Activated CD4-positive, CD25-positive, alpha-beta regulatory T cell treated with anti-CD3 and anti-CD28 coated beads, Interleukin-2, amount 50 U/mL, for 72 hours (primary cell): ENCODE data around the gene GUF1.

Source experiments
- DNase-seq: peaks from one replicate; pipeline ENCODE4 v3.0.0; 2021

GUF1 gene, protein sequence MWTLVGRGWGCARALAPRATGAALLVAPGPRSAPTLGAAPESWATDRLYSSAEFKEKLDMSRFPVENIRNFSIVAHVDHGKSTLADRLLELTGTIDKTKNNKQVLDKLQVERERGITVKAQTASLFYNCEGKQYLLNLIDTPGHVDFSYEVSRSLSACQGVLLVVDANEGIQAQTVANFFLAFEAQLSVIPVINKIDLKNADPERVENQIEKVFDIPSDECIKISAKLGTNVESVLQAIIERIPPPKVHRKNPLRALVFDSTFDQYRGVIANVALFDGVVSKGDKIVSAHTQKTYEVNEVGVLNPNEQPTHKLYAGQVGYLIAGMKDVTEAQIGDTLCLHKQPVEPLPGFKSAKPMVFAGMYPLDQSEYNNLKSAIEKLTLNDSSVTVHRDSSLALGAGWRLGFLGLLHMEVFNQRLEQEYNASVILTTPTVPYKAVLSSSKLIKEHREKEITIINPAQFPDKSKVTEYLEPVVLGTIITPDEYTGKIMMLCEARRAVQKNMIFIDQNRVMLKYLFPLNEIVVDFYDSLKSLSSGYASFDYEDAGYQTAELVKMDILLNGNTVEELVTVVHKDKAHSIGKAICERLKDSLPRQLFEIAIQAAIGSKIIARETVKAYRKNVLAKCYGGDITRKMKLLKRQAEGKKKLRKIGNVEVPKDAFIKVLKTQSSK

DNA sequence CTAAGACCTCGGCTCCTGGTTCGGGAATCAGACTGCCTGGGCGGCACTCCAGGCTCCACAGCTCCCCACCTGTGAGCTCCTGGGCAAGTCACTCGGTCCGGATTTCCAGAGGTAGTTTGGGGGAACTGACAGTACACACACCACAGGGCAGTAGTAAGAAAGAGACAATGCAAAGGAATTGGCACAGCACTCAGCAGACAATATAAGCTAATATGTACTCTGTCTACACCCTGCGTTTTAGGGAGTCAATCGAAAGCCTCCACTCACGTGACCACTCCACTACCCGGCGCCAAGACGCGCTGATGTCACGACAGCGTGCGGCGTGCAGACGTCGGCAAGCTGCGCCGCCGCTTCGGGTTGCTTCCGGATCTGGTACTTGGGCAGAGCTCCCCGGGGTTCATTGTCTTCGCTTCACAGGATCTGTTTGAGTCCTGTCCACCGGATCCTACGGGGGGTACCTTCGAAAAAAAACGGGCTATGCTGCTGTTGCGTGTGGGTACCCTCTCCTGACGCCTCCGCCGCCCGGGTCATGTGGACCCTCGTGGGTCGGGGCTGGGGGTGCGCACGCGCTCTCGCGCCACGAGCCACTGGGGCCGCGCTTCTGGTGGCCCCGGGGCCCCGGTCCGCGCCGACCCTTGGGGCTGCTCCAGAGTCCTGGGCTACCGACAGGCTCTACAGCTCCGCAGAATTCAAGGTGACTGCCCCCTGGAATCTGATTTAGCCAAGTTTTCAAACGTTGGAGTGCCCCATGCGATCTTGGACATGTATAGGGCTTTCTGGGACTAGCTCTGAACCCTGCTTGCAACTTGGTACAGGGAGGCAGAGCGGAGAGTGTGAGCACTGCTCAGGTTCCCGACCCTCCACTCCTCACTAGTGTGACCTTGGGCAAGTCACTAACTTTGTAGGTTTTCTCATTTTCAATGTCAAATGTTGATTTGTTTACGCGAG is at the start of gene GUF1:
Gene GUF1, plus strand, starts transcription at position 327 of the 948 bp plus-strand sequence. Its CDS starts 203 bp downstream, at position 530.
- DNase-seq, result peak; percentile 87

DNA sequence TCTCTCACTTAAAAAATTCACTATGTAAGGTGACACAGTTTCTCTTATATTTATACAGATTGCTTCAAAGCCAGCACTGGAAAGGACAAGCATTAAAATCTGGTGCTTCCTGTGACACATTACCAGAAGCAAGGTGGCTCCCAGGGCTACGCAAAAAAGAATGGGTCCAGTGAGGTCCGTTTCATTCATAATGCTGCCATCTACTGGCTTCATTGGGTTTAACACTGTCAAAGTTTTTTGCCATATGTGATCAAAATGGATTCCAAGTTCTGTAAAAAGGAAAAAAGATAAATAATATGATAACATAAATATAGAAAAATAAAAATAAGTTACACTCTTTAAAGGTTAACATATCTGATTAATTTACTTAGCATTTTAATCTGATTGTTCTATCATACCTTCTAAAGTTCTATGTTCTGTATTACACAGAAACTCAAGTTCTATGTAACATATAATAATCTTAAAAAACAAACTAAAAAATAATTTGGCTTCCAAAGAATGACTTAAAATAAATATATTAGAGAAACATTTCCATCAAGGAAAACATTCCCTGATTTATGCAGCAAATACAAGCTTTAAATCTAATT is 48.8 kb upstream of the GUF1 start:
- no peak for DNase-seq

DNA sequence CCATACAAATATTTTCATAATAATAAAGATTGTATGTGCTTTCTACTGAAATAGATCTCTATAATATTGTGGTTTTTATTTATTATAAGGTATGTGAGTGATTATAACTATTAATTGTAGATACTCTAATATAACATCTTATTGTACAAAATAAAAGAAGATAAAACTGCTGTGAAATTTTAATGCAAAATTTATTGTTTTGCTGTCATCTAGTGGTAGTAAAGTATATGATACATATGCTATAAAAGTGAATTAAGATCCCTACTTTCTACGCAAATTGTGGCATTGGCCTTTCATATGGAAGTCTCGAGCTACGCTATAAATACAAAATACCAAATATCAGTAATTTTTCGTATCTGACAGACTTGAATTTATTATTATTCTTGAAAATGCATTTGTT is 46.1 kb upstream of the GUF1 start:
- DNase-seq, result no peak

DNA sequence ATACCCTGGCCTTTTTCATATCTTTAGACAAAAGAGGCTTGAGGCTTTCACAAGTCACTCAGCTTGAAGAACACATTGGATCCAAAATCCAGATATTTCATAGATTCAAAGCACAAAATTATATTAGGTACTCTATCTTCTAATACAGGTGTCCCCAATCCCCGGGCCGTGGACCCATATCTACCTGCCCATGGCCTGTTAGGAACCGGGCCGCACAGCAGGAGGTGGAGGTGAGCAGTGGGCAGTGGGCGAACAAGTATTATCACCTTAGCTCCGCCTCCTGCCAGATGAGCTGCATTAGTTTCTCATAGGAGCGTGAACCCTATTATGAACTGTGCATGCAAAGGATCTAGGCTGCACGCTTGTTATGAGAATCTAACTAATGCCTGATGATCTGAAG is 45.5 kb upstream of the GUF1 start:
- DNase-seq, result no peak

DNA sequence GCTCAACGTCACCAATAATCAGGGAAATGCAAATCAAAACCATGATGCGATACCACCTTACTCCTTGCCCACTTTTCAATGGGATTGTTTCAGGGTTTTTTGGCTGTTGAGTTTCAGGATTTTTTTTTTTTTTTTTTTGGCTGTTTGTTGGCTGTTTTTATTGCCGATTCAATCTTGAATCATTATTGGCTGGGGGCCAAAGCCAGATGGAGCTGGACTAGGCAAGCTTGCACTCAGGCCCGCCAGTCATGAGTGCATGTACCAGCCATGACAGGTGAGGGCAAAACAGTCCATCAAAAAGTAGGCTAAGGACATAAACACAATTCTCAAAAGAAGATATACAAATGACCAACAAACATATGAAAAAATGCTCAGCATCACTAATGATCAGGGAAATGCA is 40.1 kb upstream of the GUF1 start:
- DNase-seq, result no peak

DNA sequence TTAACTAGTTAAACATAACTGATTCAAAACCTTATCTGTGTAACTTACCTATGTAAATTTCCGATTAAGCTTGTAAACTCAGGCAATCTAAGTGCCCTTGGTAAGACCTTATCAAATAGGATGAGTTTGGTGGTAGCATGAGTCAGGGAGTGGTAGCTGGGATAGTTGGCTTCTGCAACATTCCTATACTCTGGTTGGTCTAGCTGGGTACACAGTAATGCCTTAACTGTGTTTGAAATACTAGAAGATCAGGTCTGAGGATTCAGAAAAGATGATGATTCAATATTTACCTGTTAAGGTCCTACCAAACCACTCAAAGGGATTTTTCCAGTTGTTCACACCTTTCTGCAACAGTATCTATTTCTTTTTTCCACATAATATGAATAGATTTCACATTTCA is 32.1 kb upstream of the GUF1 start:
- no peak for DNase-seq

DNA sequence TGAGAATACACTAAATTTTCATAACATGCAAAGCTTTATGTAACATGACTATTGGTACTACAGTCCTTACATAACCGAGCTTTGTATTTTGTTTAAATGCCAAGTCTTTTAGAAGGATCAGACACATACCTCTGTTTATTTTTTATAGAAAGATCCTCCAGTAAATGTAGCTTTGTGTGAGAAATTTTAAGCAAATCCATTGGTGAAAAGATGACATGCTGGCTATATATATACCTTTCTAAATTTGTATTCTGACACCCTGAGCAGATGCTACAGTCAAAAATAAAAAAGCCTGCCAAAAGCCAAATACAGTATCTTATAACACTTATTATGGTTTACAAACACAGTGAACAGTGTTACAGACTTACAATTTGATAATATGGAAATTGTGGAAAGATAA is 26.8 kb upstream of the GUF1 start, which contains the start of gene YIPF7:
Gene YIPF7, minus strand, starts transcription at position 201 of the 400 bp plus-strand sequence. CDS start 1,525 bp downstream, outside the sequence.
- no peak for DNase-seq

DNA sequence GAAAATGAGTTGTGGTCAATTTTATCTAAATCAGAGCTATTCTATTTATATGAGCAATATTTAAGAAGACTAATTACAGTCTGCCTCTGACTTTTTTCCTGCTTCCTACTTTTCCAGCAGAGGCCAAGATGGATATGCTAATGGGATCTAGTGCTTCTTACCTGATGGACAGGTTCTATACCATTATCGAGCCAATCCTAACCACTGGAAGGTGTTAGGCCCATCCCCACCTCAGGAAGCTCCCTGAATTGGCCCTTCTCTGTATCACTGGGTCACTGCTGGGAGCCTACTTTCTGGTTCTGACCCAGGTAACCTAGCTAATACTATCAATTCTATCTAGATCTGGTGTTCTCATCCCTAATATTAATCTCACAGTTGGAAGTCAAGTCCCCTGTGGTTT is 26.2 kb upstream of the GUF1 start:
- DNase-seq, result no peak

DNA sequence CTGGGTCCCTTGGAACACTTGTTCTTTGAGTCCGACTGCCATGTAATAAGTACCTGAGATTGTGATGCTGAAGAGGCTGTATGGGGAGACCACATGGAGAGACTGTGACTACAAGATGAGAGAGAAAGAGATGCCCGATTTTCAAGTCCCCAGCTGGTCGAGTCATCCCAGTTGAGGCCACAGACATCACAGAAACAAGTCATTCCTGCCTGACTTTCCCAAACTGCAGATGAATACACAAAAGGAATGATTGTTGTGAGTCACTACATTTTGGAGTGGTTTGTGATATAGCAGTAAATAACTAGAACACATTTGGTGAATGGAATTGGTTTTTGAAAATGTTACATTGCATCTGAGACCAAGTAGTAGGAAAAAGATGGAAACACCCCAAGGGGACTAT is 17.8 kb upstream of the GUF1 start:
- no peak for DNase-seq

DNA sequence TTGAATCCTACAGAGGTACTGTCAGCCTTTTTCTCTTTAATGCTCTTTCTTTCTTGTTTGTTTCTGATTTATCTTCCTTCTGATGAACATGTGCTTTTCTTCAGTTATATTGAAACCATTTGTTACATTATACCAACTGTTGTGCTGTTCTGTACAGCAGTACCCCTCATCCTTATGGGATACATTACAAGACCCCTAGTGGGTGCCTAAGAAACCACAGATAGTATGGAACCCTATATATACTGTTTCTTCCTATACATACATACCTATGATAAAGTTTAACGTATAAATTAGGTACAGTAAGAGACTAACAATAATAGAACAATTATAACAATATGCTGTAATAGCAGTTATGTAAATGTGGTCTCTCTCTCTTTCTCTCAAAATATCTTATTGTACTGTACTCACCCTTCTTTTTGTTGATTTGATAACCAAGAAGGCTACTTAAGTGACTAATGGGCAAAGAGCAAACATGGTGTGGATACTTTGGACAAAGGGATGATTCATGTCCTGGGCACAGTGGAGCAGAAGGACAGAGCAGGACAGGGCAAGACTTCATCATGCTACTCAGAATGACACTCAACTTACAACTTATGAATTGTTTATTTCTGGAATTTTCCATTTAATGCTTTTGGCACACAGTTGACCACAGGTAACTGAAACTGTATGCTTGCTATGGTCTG is 16.1 kb upstream of the GUF1 start:
- no peak for DNase-seq

DNA sequence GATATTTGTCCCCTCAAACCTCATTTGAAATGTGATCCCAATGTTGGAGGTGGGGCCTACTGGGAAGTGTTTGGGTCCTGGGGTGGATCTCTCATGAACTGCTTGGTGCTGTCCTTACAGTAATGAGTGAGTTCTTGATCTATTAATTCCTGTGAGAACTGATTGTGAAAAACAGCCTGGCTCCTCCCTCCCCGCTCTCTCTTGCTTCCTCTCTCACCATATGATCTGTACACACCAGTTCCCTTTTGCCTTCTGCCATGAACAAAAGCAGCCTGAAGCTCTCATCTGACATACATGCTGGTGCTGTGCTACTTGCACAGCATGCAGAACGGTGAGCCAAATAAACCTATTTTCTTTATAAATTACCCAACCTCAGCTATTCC is 15.6 kb upstream of the GUF1 start:
- no peak for DNase-seq

DNA sequence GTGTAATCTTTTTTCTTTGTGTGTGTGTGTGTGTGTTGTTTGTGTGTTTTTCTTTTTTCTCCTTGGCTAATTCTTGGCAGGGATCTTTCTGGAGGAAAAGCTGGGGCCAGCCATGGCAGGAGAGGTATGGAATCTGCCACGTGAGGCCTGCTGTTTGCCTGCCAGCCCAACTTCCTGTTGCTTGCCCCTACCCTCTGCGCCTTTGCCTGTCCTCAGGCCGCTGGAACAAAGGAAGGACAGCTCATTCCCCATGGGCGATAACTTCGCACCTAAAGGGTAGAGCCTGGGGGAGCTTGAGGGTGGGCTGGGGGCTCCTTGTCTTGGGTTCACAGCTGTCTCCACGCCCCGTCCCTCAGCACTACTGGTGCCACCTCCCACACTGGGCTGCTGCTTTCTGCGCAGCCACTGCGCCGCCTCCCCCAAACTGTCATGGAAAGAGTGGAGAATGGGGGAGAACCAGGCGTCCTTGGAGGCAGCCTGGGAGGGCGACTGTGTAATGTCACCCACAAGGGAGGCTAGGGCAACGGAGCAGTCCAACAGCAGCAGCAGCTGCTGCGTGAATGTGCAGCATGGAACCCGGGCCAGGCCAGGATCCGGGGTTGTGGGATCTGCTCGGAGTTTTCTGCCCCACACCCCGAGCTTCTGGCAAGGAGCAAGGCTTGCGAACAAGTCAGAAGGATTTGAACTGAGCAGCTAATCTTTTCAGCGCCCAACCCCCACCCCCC is 14.5 kb upstream of the GUF1 start:
- no peak for DNase-seq

DNA sequence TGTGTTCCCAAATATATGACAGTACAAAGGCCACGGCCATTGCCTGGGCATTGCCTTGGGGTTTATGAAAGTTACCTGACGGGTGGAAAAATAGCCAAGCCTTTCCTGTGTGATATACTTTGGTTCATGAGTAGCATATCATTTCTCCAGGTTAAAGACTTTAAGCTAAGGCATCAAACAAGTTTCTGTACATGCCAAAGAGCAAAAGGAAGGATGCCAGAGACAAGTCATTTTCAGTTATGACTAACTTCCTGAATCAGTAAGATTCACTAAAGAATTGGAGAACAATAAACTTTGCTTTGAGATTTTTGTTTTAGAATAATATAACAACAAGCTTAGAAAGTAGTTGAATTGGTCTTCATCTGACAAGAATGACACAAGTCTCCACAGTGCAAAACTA is 9.7 kb upstream of the GUF1 start:
- no peak for DNase-seq

DNA sequence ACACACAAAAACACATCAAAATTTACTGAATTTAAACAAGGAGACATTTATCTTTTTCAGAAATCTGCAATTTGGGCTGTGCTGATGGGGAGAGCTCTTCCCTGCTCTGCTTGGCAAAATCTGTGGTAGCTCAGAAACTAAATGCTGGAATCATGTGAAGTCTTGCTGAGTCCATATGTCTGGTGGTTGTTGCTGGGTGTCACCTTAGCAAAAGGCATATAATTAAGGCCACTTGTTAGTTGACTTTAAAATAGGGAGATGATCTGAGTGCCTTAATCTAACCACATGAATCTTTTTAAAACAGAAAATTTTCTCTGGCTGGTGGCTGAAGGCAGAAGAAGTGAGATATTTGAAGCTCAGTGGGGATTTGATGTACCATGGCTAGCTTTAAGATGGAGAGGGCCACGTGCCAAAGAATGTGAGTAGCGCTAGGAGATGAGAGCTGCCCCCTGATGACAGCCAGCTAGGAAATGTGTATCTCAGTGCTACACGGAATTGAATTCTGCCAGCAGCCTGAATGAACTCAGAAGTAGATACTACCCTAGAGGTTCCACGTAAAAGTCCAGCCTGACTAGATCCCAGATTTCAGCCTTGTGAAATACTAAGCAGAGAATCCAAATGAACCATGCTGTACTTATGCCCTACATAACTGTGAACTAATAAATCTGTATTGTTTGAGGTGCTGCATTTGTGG is 7.6 kb upstream of the GUF1 start:
- no peak for DNase-seq

DNA sequence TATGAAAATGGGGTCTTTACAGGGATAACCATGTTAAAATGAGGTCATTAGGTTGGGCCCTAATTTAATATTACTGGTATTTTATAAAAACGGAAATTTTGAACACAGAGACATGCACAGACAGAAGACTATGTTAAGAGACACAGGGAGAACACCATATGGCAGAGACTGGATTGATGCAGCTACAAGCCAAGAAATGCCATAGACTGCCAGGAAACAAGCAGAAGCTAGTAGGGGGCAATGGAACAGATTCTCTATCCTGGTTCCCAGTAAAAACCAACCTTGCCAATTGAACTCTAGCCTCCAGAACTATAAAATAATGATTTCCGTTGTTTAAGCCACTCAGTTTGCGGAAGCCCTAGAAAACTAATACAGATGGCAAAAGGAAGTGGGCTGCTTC is 6.6 kb upstream of the GUF1 start:
- no peak for DNase-seq

DNA sequence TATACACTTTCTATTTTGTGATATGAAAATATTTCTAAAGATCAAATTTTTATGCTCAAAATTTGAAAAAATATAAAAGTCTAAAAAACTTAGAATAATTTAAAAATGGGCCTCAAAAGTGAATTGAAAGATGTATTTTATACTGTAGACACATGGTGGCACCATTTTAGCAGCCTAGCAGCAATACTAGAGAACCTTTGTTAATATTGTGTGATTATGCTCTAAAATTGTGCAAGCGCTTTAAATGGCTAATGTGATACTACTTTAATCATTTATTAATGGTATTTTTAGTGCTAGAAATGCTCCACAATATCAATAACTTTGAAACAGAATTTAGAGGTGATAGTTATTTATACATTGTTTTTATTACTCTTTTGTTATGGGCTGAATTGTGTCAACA is 3.7 kb upstream of the GUF1 start:
- DNase-seq, result no peak

DNA sequence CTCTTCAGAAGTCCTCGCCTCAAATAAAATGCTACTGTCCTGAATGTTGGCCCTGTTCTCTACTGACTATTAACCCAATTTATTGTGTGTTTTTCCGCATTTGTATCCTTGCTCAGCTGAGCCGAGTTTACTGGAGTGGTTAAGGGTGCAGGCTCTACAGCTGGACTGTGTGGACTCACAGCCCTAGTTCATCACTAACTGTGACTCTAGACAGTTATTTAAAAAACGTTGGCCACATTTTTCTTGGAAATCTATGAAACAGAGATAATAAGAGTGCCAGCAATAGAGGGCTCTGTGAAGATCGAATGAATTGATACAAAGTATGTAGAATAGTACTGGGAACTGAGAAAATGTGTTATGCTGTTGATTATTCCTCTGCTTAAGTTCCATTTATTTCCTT is 2.9 kb upstream of the GUF1 start:
- DNase-seq, result no peak

DNA sequence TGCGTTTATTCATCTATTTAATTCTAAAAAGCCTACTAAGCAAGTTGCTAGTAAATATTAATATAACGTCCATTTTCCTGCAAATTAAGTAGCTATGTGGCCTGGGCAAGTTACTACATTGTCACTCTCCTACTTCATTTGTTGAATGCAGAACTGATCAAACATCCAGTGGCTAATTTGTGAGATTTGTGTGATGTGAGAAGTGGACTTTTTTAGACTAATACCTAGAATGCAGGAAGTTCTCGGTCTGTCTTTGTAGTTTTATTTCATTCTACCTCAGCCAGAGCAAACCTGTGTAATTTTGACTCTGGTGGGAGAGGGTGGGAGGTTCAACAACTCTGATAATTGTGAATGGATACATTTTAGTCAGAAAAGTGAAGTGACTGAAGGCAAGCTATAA is 840 bp downstream of the GUF1 start:
- DNase-seq, result no peak

DNA sequence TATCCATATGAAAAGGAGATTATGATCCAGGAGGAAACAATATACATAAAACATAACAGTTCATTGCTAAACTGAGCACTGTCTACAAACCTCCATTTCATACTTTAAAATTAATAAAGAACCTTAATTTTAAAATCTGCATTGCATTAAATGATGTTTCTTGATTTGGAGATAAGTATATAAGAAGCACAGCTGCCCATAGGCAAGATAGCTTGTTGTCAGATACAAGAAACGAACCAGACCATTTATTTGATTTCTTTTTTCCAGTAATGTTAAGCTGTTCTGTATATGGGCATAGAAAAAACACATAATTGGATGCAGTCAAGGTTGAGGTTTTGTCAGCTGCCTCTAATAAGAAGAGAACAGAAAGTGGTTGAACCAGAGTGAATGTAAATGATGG is 6.4 kb downstream of the GUF1 start:
- DNase-seq, result no peak

DNA sequence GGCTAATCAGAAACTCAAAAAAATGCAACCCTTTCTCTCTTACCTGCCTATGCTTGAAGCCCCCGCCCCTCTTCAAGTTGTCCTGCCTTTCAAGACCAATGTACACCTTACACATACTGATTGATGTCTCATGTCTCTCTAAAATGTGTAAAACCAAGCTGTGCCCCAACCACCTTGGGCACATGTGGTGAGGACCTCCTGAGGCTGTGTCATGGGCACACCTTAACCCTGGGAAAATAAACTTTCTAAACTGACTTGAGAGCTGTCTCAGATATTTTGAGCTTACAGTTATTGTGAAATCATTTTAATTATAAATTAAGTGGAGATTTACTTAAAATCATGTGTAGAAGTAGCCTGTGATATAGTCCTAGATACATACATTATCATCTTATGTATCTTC is 22.2 kb downstream of the GUF1 start:
- no peak for DNase-seq

DNA sequence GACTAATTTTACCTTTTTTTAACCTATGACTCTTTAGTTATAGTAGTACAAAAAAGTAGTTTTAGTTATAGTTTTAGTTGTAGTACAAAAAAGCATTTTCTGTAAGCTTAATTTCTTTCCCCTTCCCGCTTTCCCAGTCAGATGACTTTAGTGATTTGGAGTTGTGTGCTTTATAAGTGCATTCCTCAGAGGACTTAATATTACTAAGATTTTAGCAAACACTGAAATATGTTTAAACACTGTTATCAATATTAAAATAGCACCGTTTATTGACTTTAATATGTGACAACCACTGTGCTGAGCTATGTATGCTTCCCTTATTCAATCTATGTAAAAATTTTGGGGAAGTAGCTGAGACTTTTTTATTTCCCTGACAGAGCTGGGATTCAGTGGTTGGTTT is 22.8 kb downstream of the GUF1 start:
- no peak for DNase-seq
